ENCODE data around the gene NKIRAS1.

NKIRAS1 gene

DNA sequence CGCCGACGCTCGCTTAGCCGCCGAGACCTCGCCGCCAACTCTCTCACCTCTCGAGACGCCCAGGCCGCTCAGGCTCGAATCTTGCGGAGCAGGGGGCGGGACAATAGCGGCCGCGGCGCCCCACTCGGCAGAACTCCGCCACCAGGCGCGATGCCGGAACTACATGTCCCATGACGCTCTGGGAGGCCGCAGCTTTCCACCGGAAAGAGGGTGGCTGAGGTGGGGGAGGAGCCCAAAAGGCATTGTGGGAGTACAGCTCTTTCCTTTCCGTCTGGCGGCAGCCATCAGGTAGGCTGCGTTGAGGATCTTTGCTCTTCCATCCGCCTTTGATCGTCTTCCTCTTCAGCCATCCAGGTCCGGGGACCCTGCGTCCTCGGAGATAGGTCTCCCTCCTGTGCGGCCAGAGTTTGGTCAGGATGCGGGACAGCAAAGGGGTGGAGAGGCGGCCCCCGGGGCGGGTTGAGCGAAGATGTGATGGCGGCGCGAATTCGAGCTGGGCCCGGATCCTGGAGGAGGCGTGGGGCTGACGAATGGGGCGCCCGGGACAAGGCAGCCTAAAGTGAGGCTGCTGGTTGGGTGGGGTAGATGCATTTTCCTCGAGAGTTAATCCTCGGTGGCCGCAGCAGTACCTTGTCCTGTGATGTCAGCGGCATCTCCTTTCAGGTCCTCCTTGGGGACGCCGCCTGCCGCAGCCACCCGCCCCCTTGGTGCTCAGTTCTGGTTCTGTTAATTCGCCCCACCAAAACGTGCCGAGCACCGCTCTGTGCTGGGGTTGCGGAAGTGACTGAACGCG lies at the start of gene NKIRAS1, which contains the start of gene RPL15:
TSS of gene NKIRAS1 (minus strand) at position 105 of the 793 bp plus-strand sequence. CDS start 6,086 bp downstream, outside the sequence.
TSS of gene RPL15 (plus strand) at position 247 of the 793 bp plus-strand sequence. CDS start 728 bp downstream, outside the sequence.
- peak; percentile 90 to 94 (median 91) for DNase-seq

DNA sequence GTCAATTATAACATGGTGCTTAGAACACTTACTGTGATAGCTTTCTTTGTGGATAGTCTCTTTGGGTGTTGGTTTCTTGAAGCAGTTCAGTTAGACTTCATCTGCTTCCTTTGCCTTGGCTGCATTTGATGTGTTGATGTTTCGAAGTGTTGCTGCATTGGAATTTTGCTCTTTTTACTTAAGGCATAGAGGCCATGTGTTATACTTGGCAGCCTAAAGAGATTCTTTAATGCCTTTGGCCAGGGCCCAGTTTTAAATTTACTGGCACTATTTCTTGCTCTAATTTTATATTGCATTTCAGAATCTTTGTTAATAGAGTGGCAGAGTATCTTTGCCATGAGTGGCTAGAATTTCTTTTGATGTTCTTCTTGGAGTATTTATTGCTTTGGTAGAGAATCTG lies 49.5 kb upstream of the NKIRAS1 start:
- no peak for DNase-seq

DNA sequence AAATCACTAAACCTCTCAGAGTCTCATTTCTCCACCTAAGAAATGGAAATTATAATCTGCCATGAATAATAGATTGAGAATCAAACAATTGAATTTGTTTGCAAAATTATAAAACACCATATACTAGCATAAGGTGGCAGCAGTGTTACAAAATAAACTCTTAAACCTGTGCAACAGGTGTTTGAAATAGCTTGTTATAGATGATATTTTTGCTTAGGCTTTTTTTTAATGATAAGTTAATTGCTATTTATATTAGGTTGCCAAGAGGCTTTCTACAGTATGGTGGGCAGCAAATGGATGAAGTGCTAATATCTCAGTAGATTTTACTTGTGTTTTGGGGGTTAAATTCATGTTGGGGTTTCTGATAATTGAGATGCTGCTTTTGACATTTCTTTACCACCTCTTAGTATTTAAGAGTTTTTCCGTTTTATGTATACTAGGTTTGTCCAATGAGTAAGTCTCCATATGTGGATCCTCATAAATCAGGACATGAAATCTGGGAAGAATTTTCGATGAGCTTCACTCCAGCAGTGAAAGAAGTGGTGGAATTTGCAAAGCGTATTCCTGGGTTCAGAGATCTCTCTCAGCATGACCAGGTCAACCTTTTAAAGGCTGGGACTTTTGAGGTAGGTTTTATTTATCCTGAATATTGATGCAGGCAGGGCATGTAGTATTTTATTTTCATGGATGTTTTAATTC lies 47.9 kb upstream of the NKIRAS1 start:
- DNase-seq = no peak

DNA sequence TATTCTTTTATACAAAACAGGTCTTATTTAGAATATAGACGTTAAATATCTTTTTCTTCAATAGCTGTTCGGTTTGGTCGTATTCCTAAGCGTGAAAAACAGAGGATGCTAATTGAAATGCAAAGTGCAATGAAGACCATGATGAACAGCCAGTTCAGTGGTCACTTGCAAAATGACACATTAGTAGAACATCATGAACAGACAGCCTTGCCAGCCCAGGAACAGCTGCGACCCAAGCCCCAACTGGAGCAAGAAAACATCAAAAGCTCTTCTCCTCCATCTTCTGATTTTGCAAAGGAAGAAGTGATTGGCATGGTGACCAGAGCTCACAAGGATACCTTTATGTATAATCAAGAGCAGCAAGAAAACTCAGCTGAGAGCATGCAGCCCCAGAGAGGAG lies 45.1 kb upstream of the NKIRAS1 start:
- no peak for DNase-seq

DNA sequence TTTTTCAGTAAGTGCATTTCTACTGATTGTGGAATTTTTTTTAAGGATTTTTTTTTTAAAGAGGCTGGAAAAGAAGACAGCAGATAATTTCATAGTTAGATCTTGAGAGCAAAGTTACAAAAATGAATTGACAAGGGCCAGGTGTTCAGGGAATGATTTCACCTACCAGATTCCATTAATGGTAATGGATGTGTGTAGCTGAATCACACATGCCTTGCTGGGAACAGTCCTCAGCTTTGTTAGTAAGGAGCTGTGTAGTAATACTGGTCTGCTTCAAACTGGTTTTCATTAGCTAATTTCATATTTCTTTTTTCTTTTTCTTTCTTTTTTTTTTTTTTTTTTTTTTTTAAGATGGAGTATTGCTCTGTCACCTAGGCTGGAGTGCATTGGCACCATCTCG lies 44.3 kb upstream of the NKIRAS1 start:
- DNase-seq = no peak

DNA sequence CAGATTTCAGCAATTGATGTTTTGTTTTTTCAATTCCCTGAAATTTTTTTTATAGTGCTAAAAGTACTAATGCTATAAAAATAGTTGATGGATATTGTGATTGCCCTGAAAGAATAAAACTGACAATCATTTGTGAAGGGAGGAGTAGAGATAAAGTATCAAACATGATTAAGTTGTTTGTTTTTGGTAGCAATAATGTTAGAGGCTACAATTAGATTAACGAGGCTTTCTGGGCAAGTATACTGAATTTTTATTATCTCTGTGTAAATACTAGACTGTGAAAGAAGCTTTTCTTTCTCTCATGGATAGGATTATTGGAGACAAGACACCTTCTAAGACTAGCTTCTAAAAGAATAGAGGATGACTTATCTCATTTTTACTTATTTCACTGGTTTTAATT lies 43.9 kb upstream of the NKIRAS1 start:
- no peak for DNase-seq

DNA sequence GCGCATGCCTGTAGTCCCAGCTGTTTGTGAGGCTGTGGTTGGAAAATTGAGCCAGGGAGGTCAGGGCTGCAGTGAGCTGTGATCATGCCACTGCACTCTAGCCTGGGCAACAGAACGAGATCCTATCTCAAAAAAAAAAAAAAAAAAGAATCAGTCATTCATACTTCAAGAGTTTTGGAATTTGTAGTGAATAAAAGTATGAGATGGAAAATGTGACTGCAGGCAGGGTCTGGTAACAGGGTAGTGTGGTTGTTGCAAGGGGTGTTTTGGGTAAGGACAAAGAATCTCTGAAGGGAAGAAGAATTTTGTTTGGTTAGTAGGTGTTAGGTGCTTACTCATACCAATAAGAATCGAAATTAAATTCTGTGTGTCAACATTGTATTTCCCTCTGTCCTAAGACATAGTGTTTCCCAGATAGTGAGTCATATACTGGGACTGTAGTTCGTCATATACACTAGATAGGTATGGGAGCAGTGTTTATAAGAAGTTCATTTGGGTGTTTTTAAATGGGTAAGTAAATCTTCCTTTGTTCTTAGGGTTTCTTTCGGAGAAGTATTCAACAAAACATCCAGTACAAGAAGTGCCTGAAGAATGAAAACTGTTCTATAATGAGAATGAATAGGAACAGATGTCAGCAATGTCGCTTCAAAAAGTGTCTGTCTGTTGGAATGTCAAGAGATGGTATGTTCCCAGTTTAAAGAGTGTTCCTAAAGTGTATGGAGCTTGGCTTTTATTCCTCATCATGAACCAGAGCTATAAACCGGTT lies 42.5 kb upstream of the NKIRAS1 start:
- no peak for DNase-seq

DNA sequence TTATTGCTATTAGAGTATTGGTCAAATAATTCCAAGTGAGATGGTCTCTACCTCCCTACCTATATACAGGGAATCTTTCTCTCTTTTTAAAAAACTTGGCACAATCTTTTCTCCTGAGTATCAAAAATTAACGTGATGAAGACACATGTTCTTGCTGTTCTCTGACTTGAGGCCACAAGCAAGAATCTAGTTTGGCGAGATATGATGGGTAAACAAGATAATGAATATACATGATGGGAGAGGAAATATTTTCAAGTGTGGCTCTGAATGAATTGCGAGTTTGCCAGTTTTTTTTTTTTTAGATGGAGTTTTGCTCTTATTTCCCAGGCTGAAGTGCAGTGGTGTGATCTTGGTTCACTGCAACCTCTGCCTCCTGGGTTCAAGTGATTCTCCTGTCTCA lies 39.9 kb upstream of the NKIRAS1 start:
- no peak for DNase-seq

DNA sequence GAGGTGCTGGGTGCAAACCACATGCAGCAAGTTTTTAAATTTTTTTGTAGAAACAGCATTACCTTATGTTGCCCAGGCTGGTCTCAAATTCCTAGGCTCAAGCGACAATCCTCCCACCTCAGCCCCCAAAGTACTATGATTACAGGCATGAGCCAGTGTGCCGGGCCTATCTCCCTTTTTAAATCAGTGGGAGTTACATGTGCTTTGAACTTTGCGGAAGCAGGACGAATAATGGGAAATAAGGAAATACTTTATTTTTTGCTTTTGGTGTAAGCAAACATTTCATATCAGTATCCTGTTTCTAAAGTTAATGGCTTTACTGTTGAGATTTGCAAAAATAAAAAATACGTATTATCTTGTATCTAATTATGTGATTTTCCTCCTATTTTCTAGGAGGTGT lies 37.4 kb upstream of the NKIRAS1 start:
- DNase-seq = no peak

DNA sequence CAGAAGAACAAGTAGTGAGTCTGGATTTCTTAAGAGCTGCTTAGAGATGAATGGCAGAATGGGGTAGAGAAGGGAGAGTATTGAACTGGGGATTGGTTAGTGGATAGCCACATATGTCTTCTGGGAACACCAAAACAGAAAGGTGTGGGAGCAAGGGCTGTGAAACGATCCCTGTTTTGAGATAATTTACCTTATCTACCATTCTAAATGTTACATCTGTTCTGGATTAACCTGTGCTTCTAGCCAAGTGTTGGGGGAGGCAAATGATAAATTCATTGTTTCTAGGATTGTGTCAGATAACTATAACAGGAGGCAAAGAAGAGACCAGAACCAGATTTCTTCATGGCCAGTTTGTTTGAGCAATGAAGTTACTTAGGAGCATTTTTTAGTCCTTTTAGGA lies 36.7 kb upstream of the NKIRAS1 start:
- no peak for DNase-seq

DNA sequence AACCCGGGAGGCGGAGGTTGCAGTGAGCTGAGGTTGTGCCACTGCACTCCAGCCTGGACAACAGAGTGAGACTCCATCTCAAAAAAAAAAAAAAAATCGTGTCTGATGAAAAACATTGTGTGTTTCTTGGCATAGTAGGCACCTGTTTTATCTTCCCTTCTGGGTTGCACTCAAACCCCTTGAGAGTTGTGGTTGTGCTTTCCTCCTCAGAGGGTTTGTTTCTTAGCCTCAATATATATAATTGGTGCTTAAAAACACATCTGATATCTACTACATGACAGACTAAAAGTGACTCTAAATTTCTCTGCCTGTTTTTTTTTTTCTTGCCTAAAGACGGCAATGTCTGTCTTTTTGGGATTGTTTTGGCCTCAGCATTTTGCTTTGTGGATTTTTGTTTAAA lies 35.9 kb upstream of the NKIRAS1 start:
- no peak for DNase-seq

DNA sequence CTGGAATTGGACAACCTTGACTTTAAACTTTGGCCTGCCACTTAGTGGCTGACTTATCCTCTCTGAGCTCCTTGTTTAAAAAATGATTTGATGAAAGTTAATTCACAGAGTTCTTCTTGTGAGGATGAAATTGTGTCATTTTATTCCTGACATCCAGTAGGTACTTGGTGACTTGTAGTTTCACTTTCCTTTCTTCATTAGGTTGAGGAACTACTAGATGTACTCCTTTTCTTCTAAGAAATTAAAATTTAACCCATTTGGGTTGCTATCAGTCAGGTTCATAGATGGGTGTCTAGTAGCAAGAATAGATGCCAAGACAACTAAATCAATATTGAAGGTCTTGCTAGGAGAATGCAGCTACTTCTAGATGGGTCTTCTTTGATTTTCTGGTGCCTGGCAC lies 33.5 kb upstream of the NKIRAS1 start:
- no peak for DNase-seq

DNA sequence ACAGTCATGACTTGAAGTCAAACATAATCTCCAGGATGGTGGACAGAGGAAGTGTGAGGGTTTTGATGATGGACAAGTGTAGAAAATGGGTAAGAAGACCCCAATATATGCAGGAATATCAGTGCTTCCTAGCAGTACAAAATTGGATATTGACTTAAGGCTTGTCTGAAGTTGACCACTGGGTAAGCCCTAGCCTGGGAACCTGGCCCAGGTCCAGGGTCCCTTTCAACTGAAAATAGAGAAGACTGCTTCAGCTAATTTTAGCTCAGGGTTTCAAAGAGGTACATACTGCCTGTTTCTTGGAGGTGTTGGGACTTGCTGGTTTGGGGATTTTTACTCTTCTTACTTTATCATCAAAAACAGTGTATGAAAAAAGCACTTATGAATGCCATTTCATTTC lies 33.0 kb upstream of the NKIRAS1 start:
- no peak for DNase-seq

DNA sequence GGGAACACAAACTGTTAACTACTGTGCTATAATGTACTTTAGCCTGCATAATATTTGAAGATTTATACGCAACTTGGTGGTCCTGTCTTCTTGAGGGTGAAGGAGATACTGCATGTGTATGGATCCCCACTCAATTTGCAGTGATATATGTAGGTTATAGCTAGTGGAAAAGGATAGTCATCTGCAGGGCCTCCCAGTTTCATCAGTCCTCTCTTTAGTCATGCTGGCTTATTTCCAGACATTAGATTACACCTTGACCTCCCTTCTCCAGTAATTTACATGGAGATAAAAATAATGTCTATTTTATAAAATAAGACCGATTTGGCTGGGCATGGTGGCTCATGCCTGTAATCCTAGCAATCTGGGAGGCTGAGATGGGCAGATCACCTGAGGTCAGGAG lies 32.0 kb upstream of the NKIRAS1 start:
- DNase-seq = no peak

DNA sequence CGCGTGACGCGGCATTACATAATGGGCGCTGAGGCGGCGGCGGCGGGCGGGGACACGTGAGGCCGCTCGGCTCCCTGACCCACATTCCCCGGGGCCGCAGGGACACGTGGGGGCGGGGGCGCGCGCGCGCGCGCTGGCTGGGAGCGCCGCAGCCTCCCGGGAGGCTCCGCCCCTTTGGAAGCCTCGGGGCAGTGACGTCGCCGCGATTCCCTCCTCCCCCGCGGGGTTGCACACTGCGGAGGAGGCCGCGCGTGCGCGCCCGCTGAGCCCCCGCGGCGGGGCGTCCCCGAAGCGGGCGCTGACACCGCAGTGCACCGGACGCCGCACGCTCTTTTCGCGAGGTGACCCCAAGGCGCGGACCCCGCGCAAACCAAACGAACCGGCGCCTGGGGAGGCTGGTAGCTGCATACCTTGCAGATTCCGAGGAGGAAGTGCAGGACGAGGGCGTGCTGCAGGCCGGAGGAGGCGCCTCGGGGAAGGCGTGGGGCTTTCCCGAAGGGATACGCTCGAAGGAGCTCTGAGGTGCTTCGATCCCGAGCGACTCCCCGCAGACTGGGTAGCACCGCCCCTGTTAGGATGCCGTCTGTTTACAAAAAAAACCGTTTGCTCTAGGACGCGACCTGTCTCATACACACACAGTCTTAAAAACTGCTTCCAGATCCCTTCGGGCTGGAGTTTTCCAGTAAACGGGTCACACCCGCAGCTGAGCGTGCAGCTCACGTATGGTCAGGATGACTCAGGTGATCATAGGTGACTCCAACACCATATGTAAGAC lies 29.3 kb upstream of the NKIRAS1 start:
- peak; percentile 93 to 98 (median 96) for DNase-seq

DNA sequence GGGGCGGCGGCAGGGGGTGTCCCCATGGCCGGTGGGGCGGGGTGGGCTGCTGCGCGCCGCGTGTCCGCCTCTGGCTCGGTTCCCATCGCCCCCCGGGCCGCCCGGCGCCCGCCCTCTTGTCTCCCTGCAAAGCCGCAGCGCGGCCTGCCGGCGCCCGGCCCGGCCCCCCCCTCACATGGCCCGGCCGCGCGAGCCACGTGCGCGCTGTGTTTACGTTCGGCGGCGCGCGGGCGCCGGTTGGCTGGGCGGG lies 28.8 kb upstream of the NKIRAS1 start:
- DNase-seq = no peak

DNA sequence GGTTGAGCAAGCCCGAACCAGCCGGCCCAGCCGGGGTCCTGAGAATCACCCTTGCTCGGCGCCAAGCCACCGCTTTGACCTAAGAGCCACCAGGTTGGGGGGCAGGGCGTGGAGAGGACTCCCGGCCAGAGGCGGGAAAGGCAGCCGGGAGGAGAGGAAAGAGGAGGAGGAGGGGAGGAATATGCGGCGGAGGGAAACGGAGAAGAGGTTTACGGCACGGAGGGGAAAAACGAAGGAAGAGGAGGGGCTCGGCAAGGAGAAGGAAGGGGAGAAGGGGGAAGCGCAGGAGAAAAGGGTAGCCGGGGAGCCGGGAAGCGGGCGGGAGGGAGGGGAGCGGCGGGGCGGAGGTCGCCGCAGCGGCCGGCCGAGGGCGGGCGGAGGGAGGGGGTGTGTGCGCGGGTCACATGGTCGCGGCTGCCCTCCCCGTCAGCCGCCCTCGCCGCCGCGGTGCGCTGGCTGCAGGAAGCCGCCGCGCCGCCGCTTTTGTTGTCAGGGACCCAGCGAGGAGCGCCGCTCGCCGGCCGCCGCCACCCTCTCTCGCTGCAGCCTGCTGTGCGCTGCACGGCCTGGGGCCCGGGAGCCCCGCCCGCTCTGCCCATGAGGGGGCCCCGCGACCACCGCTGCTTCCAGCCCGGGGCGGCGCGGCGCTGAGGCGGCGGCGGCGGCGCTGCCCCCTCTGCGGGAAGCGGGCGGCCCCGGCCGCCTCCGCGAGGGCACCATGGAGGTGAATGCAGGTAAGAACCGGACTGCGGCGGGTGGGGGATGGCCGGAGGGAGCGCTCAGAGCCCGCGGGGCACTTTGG lies 28.3 kb upstream of the NKIRAS1 start, which contains the start of gene NR1D2:
TSS of gene NR1D2 (plus strand) at position 426 of the 802 bp plus-strand sequence. CDS start at position 719, 293 bp downstream.
- DNase-seq = peak; percentile 16 to 77 (median 46)

DNA sequence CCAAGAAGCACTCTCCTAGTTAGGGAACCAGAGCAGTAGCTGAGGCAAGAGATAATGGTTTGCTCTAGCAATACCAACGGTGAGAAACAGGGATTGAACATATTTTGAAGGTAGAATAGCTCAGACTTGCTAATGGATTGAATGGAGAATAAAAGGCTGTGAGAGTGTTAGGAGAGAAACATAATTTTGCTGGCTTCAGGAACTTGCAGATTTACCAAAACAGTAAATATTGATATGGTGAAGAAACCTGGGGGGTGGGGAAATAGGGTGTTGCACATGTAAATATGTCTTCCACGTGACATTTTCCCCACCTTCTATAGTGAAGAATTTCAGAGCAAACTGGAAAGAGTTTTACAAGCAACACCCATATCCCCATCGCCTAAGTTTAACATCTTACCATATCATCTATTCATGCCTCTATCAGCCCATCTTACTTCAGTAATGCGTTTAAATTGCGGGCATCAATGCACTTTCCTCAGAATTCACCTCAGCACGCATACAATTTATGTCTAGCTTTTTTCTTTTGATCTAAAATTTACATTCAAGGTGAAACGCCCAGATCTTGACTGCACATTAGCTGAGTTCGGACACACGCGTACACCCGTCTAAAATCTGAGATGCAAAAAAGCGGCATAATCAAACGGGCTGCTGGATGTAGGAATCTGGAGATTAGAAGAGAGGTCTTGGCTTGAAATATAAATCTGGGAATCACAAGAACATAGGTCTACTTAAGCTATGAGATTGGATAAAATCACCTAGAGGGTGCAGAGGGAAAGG lies 27.4 kb upstream of the NKIRAS1 start:
- no peak for DNase-seq

DNA sequence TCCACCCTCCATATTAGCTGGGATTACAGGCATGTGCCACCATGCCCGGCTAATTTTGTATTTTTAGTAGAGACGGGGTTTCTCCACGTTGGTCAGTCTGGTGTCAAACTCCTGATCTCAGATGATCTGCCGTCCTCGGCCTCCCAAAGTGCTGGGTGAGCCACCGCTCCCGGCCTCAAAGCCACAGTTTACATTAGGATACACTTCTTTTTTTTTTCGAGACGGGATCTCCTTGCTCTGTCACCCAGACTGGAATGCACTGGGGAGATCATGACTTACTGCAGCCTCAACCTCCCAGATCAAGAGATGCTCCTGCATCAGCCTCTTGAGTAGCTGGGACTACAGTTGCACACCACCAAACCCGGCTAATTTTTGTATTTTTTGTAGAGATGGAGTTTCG lies 25.8 kb upstream of the NKIRAS1 start:
- DNase-seq = no peak

DNA sequence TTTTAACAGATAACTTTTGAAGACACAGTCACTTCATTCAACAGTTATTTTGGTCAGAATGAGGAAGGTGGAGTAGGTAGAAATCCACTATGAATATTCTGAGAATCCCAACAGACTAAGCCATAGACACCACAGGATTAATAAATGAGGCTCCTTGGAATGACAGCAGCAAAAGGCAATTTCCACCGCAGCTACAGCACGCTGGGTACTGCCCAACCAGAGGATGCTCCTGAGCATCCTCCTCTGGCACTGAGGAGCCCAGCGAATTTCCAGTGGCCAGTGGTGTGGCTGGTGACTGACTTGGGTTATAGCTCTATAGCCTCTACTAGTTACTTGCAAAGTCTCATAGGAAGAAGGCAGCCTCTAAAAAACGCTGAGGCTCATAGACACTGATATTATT lies 24.6 kb upstream of the NKIRAS1 start:
- no peak for DNase-seq

DNA sequence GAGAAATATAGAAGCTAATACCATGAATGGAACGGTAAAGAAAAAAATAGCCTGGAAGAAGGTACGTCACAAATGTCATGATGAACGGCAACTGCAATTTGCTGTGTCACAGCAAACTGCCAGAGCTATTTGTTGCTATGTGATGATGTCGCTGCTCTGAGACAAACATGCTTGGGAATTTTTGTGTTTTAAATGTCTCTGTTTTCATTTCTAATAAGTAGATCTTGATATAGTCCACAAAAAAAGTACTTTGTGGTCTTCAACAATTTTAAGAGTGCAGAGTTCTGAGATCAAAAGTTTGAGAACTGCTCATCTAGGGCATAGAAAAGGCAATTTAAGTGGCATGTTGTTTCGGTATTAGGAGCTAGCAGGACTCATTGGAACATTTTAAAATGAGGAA lies 24.0 kb upstream of the NKIRAS1 start:
- DNase-seq = no peak
